Kasumi-1 (cell line): ENCODE measurements around the gene ASCC1.

ENCODE experiments used
- DNase-seq, 2 experiments: peaks; one replicate each; lab custom pipeline; 2025; lab: John Stamatoyannopoulos, UW

The ASCC1 gene

GRCh38 chr10:72067463-72068125 lies 148.5 kb downstream of the ASCC1 start:
- DNase-seq: no peak

DNA sequence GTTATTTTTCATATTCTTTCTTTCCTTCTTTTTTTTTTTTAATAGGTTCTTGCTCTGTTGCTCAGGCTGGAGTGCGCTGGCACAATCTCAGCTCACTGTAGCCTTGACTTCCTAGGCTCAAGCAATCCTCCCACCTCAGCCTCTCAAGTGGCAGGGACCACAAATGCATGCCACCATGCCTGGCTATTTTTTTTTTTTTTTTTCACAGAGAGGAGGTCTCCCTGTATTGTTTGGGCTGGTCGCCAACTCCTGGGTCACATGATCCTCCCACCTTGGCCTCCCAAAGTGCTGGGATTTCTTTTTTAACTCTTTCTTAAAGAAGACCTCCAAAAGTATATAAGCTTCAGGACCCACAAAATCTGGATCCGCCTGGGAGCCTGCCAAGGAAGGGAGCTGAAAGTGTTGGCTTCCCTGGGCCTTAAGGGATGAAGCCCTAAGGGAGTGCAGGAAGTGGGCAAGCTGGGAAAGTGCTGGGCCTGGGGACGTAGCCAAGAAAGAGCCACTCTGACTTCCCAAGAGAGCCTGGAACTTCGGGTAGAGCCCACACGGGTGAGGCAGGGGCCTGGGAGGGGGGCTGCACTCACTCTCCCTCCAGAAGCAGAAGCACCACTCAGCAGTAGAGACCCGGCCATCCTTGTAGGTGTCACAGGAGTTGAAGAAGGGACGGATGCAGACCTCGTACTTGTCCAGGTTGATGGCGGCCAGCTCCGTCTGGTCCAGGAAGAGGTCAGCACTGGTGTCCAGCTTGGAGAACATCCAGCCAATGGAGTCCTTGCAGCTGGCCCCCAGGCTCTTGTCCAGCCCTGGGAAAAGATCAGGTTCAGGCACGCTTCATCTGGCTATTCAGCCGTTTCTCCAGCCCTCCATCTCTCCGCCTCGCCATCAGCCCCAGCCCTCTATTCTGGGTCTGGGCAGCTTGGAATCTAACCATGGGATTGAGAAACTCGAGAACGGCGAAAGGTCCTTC lies 149.5 kb downstream of the ASCC1 start:
- DNase-seq: no peak

GRCh38 chr10:72065439-72066025 lies 150.5 kb downstream of the ASCC1 start:
- DNase-seq: no peak

GRCh38 chr10:72063703-72064391 lies 152.2 kb downstream of the ASCC1 start:
- no peak for DNase-seq

DNA sequence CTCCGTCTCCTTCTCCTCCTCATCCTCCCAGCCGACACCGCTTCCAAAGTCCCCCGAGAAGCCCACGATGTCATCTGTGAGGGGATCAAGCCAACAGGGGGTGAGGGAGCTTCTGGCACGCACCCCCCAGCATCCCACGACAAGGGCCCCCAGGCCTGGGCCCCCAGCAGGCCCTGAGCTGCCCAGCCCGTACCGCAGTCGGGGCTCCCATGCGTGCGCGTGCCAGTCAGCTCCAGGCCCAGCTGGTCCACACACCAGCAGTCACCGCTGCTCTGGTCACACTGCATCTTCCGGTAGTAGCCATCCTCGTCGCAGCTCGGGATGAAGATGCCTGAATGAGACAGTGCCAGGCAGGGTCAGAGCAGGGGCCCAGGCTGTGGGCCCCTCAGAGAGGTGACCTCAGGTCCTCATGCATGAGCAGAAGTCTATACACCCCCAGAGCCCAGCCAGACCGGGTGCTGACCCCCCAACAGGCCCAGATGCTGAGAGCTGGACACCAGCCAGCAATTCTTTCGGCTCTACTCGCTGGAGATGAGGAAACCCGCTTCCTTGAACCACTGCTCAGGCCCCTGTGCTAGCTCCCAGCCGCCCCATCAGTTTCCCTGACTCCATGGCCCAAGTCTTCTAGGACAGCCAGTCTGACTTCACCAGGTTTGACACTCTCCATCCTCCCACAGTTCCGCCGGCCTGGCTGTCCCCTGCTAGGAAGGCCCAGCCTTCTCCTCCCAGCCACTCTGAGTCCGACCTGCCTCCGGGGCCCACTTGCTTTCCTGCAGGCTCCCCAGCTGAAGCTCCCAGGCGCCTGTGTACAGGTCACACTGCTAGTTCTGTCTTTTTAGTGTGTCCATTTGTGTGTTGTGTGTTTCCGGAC lies 153.0 kb downstream of the ASCC1 start:
- no peak for DNase-seq

DNA sequence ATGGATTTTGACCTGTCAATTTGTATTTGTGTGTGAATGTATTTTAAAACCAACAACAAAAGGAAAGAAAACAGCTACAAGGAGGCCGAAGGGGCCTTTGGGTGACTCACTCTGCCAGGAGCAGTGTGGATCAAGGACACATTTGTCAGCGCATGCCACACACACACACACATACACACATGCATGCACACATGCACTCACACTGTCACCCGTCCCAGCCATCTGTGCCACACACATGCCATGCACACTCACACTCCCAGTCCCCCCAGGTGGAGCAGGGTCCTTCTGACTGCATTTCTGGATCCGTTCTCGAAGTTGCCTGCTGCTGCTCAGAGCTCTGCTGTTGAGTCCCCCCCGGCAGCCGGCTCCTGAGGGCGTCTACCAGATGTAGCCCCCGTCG lies 153.7 kb downstream of the ASCC1 start:
- DNase-seq: no peak

DNA sequence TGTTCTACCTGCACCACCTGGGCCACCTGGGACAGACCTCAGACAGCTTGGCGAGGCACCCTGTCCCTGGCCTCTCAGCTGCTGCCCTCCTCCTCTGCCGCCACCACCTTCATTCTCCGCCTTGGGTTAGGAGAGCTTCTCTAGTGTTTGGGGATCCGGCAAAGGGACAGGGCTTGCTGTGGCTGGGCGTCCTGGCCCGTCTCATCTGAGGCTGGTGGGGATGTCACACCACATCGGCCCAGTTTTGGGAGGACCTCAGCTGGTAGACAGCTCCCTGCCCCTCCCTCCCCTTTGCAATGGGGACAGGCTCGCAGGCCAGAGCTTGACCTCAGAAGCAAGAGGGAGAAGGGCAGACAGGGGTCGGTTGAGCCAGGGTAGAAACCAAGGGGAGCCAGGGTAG lies 154.1 kb downstream of the ASCC1 start:
- DNase-seq: no peak

DNA sequence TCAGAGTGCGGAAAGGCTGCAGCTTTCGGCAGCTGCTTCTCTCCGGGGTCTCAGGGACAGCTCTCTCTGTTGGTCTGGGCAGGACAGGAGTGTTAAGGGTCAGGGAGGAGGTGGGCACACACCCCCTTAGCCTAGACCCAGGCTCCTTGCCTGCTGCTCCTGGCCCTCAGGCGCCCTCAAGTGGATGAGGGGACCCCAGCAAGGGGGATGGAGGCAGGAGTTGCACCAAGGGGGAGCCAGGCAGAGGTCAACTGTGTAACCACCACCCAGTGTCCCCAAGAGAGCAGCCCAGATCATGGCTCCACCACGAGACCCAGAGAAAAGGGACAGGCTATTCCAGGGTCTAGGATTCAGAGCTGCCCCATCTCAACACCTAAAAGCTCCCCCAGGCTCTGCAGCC lies 154.6 kb downstream of the ASCC1 start:
- peak in 1 of 2 experiments; percentile 16 for DNase-seq

GRCh38 chr10:72059843-72060822 lies 155.9 kb downstream of the ASCC1 start:
- no peak for DNase-seq

- DNase-seq: no peak
These were observed 156.9 kb downstream of the ASCC1 start for GRCh38 chr10:72058989-72059842.

DNA sequence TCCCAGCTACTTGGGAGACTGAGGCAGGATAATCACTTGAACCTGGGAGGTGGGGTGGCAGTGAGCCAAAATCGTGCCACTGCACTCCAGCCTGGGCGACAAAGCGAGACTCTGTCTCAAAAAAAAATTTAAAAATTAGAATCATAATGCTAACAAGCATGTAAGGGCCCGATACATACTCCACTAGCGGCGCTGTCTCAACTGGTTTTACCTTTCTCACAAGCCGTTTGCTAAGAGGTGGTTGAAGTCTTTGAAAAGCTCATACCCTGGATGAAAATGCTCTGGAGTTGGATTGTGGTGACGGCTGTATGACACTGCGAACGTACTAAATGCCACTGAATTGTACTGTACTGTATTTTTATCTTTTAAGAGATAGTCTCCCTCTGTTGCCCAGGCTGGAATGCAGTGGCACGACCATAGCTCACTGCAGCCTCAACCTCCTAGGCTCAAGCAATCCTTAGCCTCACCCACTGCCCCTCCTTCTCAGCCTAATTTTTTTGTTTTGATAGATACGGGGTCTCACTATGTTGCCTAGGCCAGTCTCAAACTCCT lies 157.7 kb downstream of the ASCC1 start:
- DNase-seq: no peak

DNA sequence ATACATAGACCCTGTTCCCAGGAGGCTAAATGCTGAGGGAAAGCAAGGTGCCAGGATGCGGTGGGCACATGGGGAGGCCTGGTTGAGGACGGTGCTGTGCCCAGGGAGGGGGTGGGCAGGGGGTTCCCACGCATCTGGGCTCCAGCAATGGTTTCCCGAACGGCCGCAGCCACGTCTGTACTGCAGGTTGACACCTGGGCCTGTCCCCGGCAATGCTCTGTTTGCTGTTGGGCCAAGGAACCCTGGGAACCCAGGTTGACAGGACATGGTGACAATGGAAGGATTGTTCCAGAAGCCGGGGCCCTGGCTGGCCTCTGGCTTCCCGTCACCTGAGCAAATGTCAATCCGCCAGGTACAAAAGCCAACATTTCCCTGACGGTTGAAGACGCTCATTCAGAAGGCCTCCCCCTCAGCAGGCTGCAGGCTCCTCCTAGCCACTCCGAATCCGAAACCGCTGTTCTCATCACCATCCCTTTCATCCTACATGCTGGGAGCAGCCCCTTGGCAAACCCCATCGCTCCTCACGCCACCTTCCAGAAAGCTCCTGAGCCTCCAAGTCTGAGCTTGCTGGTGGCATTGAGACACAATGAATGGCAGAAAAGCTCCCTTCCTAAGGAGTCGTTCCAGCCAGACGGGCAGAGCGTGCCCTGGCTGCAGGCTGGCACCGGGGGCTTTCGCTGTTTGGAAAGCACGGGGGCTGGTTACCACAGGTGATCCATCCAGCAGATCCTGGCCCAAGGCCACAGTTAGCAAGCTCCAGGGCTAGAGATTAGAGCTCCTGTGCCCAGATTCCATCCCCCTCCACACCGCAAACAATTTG lies 158.9 kb downstream of the ASCC1 start:
- no peak for DNase-seq

DNA sequence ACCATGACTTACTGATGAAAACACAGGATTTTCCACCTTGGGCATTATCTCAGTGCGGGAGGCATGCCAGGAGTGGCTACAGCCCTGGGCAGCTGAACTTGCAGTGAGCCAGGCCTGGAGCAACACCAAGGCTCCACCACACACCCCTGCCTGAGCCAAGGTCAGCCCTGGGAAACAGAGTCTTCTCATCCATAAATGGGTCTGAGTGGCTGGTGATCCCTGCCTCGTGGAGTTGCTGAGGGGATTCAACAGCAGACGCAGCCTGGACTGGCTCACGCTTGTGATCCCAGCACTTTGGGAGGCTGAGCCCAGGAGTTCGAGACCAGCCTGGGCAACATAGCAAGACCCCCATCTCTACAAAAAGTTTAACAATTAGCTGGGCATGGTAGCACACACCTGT lies 160.0 kb downstream of the ASCC1 start:
- DNase-seq: no peak

- no peak for DNase-seq
These were observed 162.4 kb downstream of the ASCC1 start for GRCh38 chr10:72053690-72054089.

DNA sequence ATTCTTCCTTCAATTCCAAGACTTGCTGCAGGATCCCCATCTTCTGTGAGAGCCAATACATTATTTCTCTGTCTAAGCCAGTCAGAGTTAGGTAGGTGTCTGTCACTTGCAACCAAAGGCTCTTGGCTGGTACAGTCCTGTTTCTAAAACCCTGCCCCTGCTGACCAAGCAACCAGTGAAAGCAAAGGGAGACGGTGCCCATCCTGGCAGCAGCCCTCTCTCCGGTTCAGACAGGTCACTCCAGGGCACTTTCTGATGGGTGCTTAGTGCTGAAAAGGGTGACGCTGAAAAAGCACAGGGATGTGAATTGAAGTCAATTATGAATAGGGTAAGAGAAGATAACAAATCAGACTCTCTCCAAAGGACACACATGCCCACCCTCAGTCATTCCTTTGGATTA lies 165.2 kb downstream of the ASCC1 start:
- no peak for DNase-seq

- no peak for DNase-seq
These were observed 165.9 kb downstream of the ASCC1 start for GRCh38 chr10:72049969-72050781.

GRCh38 chr10:72049472-72049871 lies 166.6 kb downstream of the ASCC1 start:
- no peak for DNase-seq
